ENCODE data around the gene IMP4.

- TF ChIP-seq CTCF (optimal IDR thresholded peaks at IDR 0.05 in 1 of 3, IDR thresholded peaks at IDR 0.05 in 1 of 3, conservative IDR thresholded peaks at IDR 0.05 in 1 of 3; ENCODE audit: extremely low read depth in 1 of 3, insufficient read depth in 2 of 3, low read length in 3 of 3) (no peak), EZH2 (IDR thresholded peaks at IDR 0.05; ENCODE audit: low read length) (no peak)
These were observed 16.8 kb downstream of the IMP4 start for GRCh38 chr2:130359466-130359865.

All from keratinocyte (primary cell).